Upper lobe of right lung (tissue), 1 donor: ENCODE results near the gene KRTAP17-1. TPM values are rescaled to one million over a fixed set of nuclear protein-coding genes. Genes with fewer than 3 reads are reported as not detected.

Source experiments
- ATAC-seq: fragments of 200-7000 bp; cut with Tn5 transposase; one replicate; pipeline ENCODE4 v1.9.1; 2020; ENCODE audit warnings: mild to moderate bottlenecking, moderate library complexity
- DNase-seq: peaks from one replicate; pipeline ENCODE4 v3.0.0-alpha.2; 2020
- H3K27ac ChIP-seq: fragments of 200-600 bp; one replicate; pipeline ENCODE4 v1.8.0; 2022
- H3K27me3 ChIP-seq: fragments of 200-600 bp; one replicate; pipeline ENCODE4 v1.8.0; 2022; ENCODE audit warnings: mild to moderate bottlenecking
- H3K36me3 ChIP-seq: fragments of 200-600 bp; one replicate; pipeline ENCODE4 v1.8.0; 2022
- H3K4me1 ChIP-seq: fragments of 200-600 bp; one replicate; pipeline ENCODE4 v1.8.0; 2022
- H3K4me3 ChIP-seq: fragments of 200-600 bp; one replicate; pipeline ENCODE4 v1.8.0; 2022; ENCODE audit warnings: mild to moderate bottlenecking
- H3K9me3 ChIP-seq: fragments of 200-600 bp; one replicate; pipeline ENCODE4 v1.8.0; 2022
- intact Hi-C: fragments of 100-400 bp; cut with DNase I; formaldehyde crosslinking; loops from one replicate; pipeline ENCODE4 v1.11.0; 2022
- total RNA-seq: library from RNA; stranded (reverse); fragmentation: NEBNext Ultra II Directional; extraction: Animal tissue kit (Norgen Biotek cat#: 25700); gene quantifications from one replicate; pipeline ENCODE4 v1.2.1, GENCODE V29; 2021
- TF ChIP-seq, protein P1 (sequence below): fragments of 200-600 bp; IDR thresholded peaks from one replicate; pipeline ENCODE4 v1.8.0; 2022; ENCODE audit warnings: antibody characterized with exemption
- donor health status: DM: no; HTN: yes; CAD: no; lungs with severe emphysema.

Gene KRTAP17-1
- total RNA-seq, 1 donor from 2014 or later = not detected

DNA sequence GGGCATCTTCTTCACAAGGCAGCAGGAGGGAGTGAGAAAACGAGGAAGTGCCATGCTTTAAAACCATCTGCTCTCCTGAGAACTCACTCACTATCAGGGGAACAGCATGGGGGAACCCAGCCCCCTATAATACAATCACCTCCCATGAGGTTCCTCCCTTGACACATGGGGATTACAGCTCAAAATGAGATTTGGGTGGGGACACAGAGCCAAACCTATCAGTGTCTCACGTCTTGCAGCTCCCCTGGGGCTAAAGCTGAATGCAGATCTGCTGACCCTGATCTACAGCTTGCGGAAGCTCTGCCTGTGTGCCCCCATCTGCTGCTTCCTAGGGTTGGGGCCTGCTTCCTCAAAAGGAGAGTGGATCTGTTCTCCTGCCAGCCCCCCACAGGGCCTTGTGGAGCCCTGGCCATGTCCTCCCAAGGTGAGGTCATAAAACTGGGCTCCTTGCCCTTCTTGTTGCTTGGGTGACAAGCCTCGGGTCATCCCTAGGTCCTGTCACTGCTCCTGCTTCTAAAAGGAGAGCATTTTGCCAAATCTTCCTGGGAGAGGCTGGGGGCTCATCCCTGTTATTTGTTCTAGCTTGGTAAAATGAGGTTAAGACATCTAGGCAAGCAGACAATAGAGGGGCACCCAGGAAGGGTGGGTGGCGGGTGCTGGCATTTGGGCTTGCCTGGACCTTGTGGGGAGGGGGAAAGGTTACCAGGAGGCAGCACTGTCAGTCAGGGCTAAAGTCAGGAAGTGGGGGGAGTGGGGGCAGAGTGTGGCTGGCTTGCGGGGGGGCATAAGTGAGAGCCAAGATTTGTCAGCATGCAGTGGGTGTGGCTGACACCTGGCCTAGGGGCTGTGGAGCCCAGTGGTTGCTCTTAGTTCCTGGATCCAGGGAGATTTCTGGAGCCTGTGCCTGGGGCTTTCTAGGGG lies 19.1 kb upstream of the KRTAP17-1 start:
- no peak overlapping the region for H3K4me3 ChIP-seq
- no peak overlapping the region for H3K27ac ChIP-seq
- H3K4me1 ChIP-seq = peaks cover 8% of the 10 kb centered on the region
- no peaks in the 10 kb centered on the region for H3K27me3 ChIP-seq
- no peaks in the 10 kb centered on the region for H3K36me3 ChIP-seq
- no peaks in the 10 kb centered on the region for H3K9me3 ChIP-seq
- intact Hi-C loops = no loop called here
- no peak for DNase-seq
- no peak for ATAC-seq
- TF ChIP-seq, protein P1, sequence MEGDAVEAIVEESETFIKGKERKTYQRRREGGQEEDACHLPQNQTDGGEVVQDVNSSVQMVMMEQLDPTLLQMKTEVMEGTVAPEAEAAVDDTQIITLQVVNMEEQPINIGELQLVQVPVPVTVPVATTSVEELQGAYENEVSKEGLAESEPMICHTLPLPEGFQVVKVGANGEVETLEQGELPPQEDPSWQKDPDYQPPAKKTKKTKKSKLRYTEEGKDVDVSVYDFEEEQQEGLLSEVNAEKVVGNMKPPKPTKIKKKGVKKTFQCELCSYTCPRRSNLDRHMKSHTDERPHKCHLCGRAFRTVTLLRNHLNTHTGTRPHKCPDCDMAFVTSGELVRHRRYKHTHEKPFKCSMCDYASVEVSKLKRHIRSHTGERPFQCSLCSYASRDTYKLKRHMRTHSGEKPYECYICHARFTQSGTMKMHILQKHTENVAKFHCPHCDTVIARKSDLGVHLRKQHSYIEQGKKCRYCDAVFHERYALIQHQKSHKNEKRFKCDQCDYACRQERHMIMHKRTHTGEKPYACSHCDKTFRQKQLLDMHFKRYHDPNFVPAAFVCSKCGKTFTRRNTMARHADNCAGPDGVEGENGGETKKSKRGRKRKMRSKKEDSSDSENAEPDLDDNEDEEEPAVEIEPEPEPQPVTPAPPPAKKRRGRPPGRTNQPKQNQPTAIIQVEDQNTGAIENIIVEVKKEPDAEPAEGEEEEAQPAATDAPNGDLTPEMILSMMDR = no peak

DNA sequence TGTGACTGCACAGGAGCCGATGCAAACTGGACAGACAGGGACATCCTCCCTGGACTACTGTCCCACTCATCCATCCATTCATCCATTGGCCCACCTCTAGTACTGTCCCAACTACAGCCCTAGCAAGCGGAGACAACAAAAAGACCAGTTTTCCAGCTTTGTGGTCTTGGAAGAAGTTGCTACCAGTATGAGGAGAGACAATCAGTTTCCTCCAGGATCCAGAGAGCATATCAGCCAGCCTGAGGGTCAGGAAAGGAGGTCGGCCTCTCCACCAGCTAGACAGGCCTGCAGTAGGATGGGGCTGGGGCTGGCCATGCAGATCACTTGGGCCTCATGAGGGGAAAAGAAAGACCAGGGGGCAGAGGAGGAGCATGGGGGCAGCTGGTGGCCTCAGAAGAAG lies 18.3 kb upstream of the KRTAP17-1 start:
- intact Hi-C loops = no loop called here
- Histone ChIP-seq H3K27me3 (no peaks in the 10 kb centered on the region), H3K4me1 (no peaks in the 10 kb centered on the region), H3K9me3 (no peaks in the 10 kb centered on the region), H3K36me3 (no peaks in the 10 kb centered on the region), H3K4me3 (no peak overlapping the region), H3K27ac (no peak overlapping the region)
- DNase-seq (no peak), ATAC-seq (no peak)
- TF ChIP-seq, protein P1 = no peak

DNA sequence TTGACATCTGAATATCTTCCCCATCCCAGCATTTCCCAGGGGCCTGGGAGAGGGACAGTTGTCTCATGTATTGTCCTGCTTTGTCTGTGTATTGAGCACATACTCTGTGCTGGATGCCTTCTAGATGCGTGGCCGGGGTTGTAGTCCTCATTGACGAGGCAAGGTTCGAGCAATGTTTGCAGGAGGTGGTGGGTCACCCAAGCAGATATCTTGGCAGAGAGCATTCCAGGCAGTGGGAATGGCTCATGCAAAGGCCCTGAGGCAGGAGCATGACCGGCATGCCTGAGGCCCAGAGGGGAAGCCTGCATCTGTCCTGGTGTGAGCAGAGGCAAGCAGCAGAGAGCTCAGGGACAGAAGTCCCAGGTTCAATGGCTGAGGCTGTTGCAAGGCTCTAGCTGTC lies 17.6 kb upstream of the KRTAP17-1 start:
- Histone ChIP-seq H3K4me1 (no peaks in the 10 kb centered on the region), H3K36me3 (no peaks in the 10 kb centered on the region), H3K9me3 (no peaks in the 10 kb centered on the region), H3K4me3 (no peak overlapping the region), H3K27ac (no peak overlapping the region), H3K27me3 (no peaks in the 10 kb centered on the region)
- no peak for DNase-seq
- intact Hi-C loops = no loop called here
- TF ChIP-seq, protein P1 = no peak
- ATAC-seq = no peak

DNA sequence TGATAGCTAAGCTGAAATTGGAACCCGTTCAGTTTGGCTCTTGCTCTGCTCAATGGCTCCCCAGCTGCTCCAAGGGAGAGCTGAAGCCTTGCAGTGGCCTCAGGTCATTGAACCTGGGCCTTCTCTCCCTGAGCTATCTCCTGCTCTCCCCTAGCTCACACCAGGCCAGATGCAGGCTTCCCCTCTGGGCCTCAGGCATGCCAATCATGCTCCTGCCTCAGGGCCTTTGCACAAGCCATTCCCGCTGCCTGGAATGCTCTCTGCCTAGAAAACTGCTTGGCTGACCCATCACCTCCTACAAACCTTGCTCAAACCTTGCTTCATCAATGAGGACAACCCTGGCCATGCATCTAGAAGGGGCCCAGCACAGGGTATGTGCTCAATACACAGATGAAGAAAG lies 16.7 kb upstream of the KRTAP17-1 start:
- TF ChIP-seq, protein P1 = no peak
- intact Hi-C loops = no loop called here
- ATAC-seq = no peak

DNA sequence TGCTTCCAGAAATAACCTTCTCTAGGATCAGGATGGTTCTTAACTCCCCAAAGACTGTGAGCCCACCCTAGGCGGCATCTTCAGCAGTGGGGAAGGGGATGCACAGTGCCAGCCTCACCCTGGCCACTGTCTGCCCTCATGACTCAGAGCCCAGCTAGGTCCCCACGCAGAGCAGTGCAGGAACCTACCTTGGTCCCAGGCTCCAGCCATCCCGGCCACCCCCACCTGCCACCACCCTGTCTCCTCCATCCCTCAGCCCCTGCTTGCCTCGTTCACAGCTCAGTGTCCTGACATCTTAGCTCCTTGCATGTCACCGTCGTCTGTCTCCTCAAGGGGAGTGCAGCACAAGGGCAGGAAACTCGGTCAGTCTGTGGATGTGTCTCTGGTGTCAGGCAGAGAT lies 16.1 kb upstream of the KRTAP17-1 start:
- DNase-seq (no peak), ATAC-seq (no peak)
- Histone ChIP-seq H3K27me3 (no peaks in the 10 kb centered on the region), H3K27ac (no peak overlapping the region), H3K9me3 (no peaks in the 10 kb centered on the region), H3K36me3 (no peaks in the 10 kb centered on the region), H3K4me1 (no peaks in the 10 kb centered on the region), H3K4me3 (no peak overlapping the region)
- intact Hi-C loops = no loop called here
- TF ChIP-seq, protein P1 = no peak

More for the DNA sequence above, 16.7 kb upstream of the KRTAP17-1 start:
- H3K4me1 ChIP-seq = no peaks in the 10 kb centered on the region
- no peaks in the 10 kb centered on the region for H3K36me3 ChIP-seq
- no peaks in the 10 kb centered on the region for H3K9me3 ChIP-seq
- no peak overlapping the region for H3K4me3 ChIP-seq
- H3K27me3 ChIP-seq = no peaks in the 10 kb centered on the region
- H3K27ac ChIP-seq = no peak overlapping the region
- no peak for DNase-seq
